BLaER1 treated with 17β-estradiol and CSF1 and Interleukin-3, amounts not matched to agents 10 nM and 100 nM (cell line): ENCODE data around the gene ULBP1.
"Not testable (repeated sequence)": the region's sequence is repeated elsewhere in the genome, so short reads cannot be mapped to it uniquely, and the experiment has no call there.

Experiments used
- H3K27ac ChIP-seq, 11 experiments: shearing (Covaris generic); formaldehyde crosslinking; 2 replicates each; pipeline ENCODE4 v1.8.1; 2022
- H3K27me3 ChIP-seq, 11 experiments: shearing (Covaris generic); formaldehyde crosslinking; 2 replicates each; pipeline ENCODE4 v1.8.1; 2022
- H3K36me3 ChIP-seq, 11 experiments: shearing (Covaris generic); formaldehyde crosslinking; 2 replicates each; pipeline ENCODE4 v1.8.1; 2022
- H3K4me1 ChIP-seq, 10 experiments: shearing (Covaris generic); formaldehyde crosslinking; 2 replicates each; pipeline ENCODE4 v1.8.1; 2022
- H3K4me2 ChIP-seq, 11 experiments: shearing (Covaris generic); formaldehyde crosslinking; 2 replicates each; pipeline ENCODE4 v1.8.1; 2022
- H3K4me3 ChIP-seq, 10 experiments: shearing (Covaris generic); formaldehyde crosslinking; 2 replicates each; pipeline ENCODE4 v1.8.1; 2022
- H3K9ac ChIP-seq, 11 experiments: shearing (Covaris generic); formaldehyde crosslinking; 2 replicates each; pipeline ENCODE4 v1.8.1; 2022
- H3K9me3 ChIP-seq, 11 experiments: shearing (Covaris generic); formaldehyde crosslinking; replicated peaks in 1 of 11; 2 replicates each; pipeline ENCODE4 v1.8.1; 2022
- H4K20me1 ChIP-seq, 11 experiments: shearing (Covaris generic); formaldehyde crosslinking; 2 replicates each; pipeline ENCODE4 v1.8.1; 2022
- Cebpa-rat ChIP-seq, 11 experiments: shearing (Covaris generic); IDR thresholded peaks; 2 replicates each; pipeline ENCODE4 v1.8.1; 2022

ULBP1 gene, protein sequence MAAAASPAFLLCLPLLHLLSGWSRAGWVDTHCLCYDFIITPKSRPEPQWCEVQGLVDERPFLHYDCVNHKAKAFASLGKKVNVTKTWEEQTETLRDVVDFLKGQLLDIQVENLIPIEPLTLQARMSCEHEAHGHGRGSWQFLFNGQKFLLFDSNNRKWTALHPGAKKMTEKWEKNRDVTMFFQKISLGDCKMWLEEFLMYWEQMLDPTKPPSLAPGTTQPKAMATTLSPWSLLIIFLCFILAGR

DNA sequence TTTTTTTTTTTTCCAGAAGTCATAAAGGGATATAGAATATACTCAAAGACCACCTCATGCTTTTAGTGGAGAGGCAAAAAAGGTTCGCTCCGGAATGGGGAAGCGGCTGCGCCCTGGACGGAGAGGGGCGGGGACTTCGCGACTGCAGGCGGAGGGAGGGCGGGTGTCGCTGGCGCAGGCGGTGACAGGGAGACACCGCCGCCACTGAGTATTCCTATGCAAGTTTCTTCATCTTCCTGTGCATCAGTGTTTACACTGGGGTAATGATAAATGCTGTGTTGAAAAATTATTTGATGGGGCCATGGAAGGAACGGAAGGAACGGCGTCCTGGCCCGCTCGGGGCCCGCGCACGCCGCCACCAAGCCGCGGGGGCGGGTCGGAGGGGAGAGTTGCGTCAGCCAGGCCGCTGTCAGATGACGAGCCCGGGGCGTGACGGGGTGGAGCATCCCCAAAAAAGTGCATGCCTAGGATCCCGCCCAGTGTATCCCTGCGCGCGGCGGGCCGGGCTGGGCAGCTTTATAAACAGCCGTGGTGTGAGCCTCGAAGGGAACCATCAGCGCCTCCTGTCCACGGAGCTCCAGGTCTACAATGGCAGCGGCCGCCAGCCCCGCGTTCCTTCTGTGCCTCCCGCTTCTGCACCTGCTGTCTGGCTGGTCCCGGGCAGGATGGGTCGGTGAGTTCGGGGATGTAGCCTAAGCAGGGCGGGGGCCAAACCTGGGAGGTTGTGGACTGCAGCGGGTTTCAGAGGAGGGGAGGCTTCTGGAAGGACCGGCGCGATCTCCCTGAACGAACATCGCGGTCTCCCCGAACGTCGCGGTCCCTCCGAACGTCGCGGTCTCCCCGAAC is at the start of gene ULBP1:
Gene ULBP1, plus strand, starts transcription at position 482 of the 846 bp plus-strand sequence. Its CDS starts 107 bp downstream, at position 589.
- peak within 1 kb of the TSS; percentile 47 to 77 (median 63) for H3K9ac ChIP-seq
- peaks cover 72 to 99% (median 93%) of the 10 kb centered on the region in 11 experiments for H3K27me3 ChIP-seq
- peak in 9 of 11 experiments; percentile 24 to 95 (median 71); a peak in 11 of 22 replicates for TF ChIP-seq Cebpa-rat (IDR thresholded peaks at IDR 0.05)
- peaks cover 0 to 9% (median 0%) of the 10 kb centered on the region in 11 experiments; a peak in 6 of 22 replicates for H3K9me3 ChIP-seq
- H3K4me3 ChIP-seq, result peak within 1 kb of the TSS; percentile 51 to 71 (median 62)
- H4K20me1 ChIP-seq, result peaks cover 0 to 35% (median 19%) of the 10 kb centered on the region in 11 experiments; a peak in 18 of 22 replicates
- H3K4me2 ChIP-seq, result peak within 1 kb of the TSS; percentile 82 to 99 (median 97)
- no peaks in the 10 kb centered on the region for H3K36me3 ChIP-seq
- peak within 1 kb of the TSS in 7 of 11 experiments; percentile 31 to 67 (median 51); a peak in 11 of 22 replicates for H3K27ac ChIP-seq
- peaks cover 19 to 29% (median 25%) of the 10 kb centered on the region in 10 experiments for H3K4me1 ChIP-seq

DNA sequence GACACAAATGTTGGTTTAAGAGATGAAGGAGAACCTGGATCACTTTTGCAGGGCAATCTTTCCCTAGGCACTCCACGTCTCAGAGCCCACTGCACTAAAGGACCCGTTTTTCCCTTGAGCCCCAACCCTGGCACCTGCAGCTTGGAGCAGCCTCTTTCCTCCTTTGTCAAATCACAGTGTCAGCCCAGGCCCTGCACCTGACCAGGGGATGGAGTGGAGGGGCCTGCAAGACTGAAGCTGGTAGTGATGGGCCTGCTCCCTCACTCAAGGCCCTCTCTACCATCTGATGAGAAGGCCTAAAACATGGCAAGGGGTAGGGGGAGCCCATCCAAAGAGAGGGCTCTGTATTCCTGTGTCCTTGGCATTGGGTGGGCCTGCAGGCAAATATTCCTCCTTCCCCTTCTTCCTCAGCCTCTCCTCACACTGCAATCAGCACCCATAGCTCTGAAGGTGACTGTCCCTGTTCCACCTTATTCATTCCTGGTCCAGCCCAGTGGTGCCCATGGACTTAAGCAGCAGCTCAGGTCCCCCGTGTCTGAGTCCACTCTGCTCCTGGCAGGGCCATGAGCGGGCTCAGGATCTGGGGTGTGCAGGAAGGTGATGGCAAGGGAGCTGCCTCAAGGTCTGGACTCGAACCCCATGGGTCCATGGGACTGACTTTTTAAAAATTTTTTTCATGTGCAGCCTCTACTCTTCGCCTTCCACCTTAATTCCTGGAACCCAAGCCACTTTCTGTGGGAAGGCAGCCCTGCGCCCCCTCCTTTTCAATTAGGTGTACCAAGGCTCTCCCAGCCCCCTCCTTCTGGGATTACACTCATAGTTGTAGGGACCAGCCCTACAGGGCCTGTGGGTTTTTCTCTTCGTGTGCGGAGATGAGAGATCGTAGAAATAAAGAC is 47.5 kb upstream of the ULBP1 start:
- H3K27me3 ChIP-seq, result peaks cover 5 to 16% (median 14%) of the 10 kb centered on the region in 11 experiments
- no peak overlapping the region for H3K27ac ChIP-seq
- H3K36me3 ChIP-seq, result no peaks in the 10 kb centered on the region
- no peak for TF ChIP-seq Cebpa-rat (IDR thresholded peaks at IDR 0.05)
- no peaks in the 10 kb centered on the region; a peak in 2 of 22 replicates for H4K20me1 ChIP-seq
- H3K9ac ChIP-seq, result no peak overlapping the region
- H3K4me2 ChIP-seq, result no peak overlapping the region
- no peaks in the 10 kb centered on the region for H3K9me3 ChIP-seq
- H3K4me1 ChIP-seq, result no peaks in the 10 kb centered on the region
- H3K4me3 ChIP-seq, result no peak overlapping the region

DNA sequence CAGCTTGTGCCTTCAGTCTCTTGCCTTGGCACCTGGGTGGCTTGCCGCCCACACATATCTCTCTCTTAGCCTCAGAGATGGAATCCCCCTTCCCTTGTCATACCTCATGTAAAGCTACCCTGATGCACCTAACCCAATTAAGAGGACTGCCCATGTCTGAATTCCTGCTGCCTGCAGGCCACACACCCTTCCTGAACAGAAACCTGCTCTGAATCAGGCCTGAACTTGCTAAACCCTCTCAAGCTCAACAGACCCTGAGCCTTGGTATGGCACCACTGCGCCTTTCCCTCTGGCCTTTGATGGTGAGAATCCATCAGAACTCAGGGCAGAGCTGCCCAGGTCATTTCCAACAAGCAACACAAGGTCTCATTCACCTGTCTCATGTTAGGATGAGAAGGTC is 46.1 kb upstream of the ULBP1 start:
- H4K20me1 ChIP-seq, result no peaks in the 10 kb centered on the region; a peak in 2 of 22 replicates
- no peak overlapping the region for H3K4me3 ChIP-seq
- H3K27ac ChIP-seq, result no peak overlapping the region
- H3K9me3 ChIP-seq, result peaks cover under 1 to 9% (median 4%) of the 10 kb centered on the region in 11 experiments; a peak in 19 of 22 replicates
- H3K4me2 ChIP-seq, result no peak overlapping the region
- H3K4me1 ChIP-seq, result peaks cover 0 to 1% (median 0%) of the 10 kb centered on the region in 10 experiments; a peak in 1 of 20 replicates
- no peak for TF ChIP-seq Cebpa-rat (IDR thresholded peaks at IDR 0.05)
- no peak overlapping the region for H3K9ac ChIP-seq
- H3K36me3 ChIP-seq, result no peaks in the 10 kb centered on the region
- H3K27me3 ChIP-seq, result peaks cover 20 to 30% (median 29%) of the 10 kb centered on the region in 11 experiments

DNA sequence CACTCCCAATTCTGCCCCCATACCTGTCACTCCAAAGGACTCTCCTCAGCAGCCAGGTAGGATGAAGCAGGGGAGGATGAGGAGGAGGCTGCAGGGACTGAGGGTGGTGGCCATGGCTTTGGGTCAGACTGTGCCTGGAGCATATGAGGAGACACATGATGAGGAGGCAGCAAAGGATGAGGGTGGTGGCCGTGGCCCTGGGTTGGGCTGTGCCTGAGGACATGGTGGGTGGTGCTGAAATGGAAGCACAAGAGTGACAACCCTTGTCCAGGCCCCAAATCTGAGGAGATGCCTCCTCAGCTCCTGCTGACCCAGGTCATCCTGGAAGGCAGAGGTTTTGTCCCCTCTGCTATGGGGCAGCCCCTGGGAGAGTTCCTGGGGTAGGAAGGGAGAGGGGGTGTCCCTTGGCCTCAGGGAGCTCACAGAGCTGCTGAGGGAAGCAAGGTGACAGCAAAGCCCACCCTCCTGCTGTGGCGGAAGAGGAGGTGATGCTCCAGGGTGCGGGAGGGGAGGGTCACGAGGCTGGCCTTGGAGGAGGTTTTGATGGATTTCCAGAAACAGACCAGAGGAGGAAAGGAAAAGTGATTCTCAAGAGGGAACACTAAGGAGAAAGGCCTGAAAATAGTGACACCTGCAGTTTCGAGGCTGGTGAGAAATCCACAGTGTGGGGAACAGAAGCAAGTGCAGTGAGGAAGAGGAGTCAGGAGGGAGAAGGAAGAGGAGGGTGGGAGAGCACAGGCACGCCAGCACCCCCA is 45.4 kb upstream of the ULBP1 start:
- Histone ChIP-seq H4K20me1 (no peaks in the 10 kb centered on the region; a peak in 2 of 22 replicates), H3K27me3 (peaks cover 26 to 37% (median 35%) of the 10 kb centered on the region in 11 experiments), H3K4me2 (no peak overlapping the region), H3K36me3 (no peaks in the 10 kb centered on the region), H3K9ac (no peak overlapping the region), H3K9me3 (peaks cover 7 to 15% (median 10%) of the 10 kb centered on the region in 11 experiments), H3K4me3 (no peak overlapping the region), H3K27ac (no peak overlapping the region), H3K4me1 (peaks cover 0 to 5% (median 0%) of the 10 kb centered on the region in 10 experiments; a peak in 1 of 20 replicates)
- TF ChIP-seq Cebpa-rat (IDR thresholded peaks at IDR 0.05), result no peak

DNA sequence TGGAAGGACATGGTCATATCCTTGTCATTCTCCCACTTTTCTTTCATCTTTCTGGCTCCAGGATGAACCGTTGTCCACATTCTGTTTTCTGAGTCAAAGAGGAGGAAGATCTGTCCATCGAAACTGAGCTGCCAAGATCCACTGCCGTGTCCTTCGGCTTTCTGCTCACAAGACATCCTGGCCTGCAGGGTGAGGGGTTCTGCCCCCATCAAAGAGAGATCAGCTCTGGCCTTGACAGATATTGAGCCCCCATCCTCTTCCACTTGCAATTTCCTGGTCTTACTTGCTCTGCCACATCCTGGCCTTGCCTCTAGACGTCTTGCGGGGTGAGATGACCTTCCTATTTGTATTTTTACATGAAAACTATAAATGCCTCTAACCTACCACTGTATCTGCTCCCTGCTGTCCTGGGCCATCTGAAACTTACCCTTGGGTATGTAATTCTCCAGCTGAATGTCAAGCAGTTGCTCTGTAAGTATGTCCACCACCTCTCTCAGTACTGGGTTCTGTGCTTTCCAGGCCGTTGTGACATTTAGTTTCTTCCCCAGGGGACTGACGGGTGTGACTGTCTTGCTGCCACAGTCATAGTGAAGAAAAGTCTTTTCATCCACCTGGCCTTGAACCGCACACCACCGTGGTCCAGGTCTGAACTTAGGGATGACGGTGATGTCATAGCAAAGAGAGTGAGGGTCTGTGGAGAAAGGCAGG is 44.5 kb upstream of the ULBP1 start:
- H3K27me3 ChIP-seq, result peaks cover 36 to 46% (median 45%) of the 10 kb centered on the region in 11 experiments
- H3K27ac ChIP-seq, H3K4me2 ChIP-seq: not testable (repeated sequence)

DNA sequence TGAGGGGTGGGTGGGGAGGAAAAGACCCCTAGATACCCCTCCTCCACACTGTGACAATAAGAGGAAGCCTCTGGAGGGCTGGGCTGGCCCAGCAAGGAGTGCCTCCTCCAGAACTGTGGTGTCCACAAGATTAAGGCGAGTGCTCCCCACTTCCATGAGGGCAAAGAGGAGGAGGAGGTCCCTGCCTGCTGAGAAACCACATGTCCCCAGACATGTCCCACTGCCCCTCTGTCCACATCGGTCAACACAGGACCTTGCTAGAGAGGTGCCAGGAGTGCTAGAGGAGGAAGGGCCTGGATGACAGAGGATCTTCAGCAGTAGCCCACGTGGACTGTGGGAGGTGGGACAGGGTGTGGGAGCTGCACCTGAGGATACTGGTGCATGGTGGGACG is 43.9 kb upstream of the ULBP1 start:
- no peak overlapping the region for H3K4me3 ChIP-seq

More for the DNA sequence above, 44.5 kb upstream of the ULBP1 start:
- not testable (repeated sequence) for H3K9ac ChIP-seq, H3K4me1 ChIP-seq, H3K36me3 ChIP-seq, H3K4me3 ChIP-seq, H4K20me1 ChIP-seq
- H3K9me3 ChIP-seq, result peaks cover 14 to 25% (median 19%) of the 10 kb centered on the region in 11 experiments

DNA sequence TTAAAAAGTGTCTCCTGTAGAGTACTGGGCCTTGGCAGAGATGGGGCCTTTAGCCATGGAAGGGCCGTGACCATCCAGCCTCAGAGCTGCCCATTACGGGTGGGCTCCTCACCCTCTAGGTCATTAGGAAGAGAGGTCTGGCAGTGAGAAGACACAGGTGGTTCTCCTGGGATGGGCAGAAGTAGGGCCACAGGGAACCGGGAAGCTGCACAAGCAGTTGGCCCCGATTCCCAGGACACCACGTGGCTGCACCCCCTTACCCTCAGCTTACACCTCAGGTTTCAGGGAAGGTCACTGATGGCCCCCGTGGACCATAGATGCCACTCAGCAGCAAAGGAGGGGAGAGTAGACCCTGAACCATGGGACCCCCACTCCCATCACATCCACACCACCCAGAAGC is 42.4 kb upstream of the ULBP1 start:
- peaks cover 0 to 16% (median 7%) of the 10 kb centered on the region in 10 experiments; a peak in 13 of 20 replicates for H3K4me1 ChIP-seq
- no peak overlapping the region for H3K4me3 ChIP-seq
- H3K9ac ChIP-seq, result no peak overlapping the region
- TF ChIP-seq Cebpa-rat (IDR thresholded peaks at IDR 0.05), result no peak
- peaks cover 14 to 28% (median 21%) of the 10 kb centered on the region in 11 experiments for H3K9me3 ChIP-seq
- H3K36me3 ChIP-seq, result no peaks in the 10 kb centered on the region
- H3K4me2 ChIP-seq, result no peak overlapping the region
- peaks cover 0 to 15% (median 0%) of the 10 kb centered on the region in 11 experiments; a peak in 2 of 22 replicates for H4K20me1 ChIP-seq
- peaks cover 56 to 67% (median 65%) of the 10 kb centered on the region in 11 experiments for H3K27me3 ChIP-seq
- H3K27ac ChIP-seq, result no peak overlapping the region

More for the DNA sequence above, 43.9 kb upstream of the ULBP1 start:
- Histone ChIP-seq H3K9ac (no peak overlapping the region), H3K27me3 (peaks cover 42 to 52% (median 50%) of the 10 kb centered on the region in 11 experiments), H3K4me2 (no peak overlapping the region), H3K27ac (no peak overlapping the region), H3K36me3 (no peaks in the 10 kb centered on the region), H3K4me1 (peaks cover 0 to 5% (median 0%) of the 10 kb centered on the region in 10 experiments; a peak in 1 of 20 replicates), H4K20me1 (peaks cover 0 to 6% (median 0%) of the 10 kb centered on the region in 11 experiments; a peak in 2 of 22 replicates), H3K9me3 (peaks cover 14 to 28% (median 21%) of the 10 kb centered on the region in 11 experiments)
- no peak for TF ChIP-seq Cebpa-rat (IDR thresholded peaks at IDR 0.05)

DNA sequence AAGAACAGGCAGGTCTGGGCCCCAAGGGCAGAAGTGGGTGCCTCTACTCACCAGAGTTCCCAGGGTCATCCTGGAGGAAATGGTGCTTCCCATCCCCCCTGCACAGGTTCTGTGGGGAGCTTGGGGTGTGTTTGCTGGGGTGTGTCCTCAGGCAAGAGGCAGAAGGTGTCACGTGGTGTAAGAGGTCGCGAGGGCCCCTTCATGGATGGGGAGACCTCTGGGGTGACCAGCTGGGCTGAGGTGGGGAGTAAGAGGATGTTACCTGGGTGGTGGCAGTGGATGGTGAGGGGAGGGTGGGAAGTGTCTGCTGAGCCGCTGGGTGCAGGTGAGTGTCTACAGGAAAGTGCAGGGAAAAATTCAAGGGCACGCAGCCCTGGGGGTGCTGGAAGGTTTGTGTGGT is 41.7 kb upstream of the ULBP1 start:
- H3K9me3 ChIP-seq, result peaks cover 14 to 28% (median 21%) of the 10 kb centered on the region in 11 experiments
- H3K4me1 ChIP-seq, result peaks cover 0 to 17% (median 7%) of the 10 kb centered on the region in 10 experiments; a peak in 13 of 20 replicates
- peaks cover 61 to 74% (median 72%) of the 10 kb centered on the region in 11 experiments for H3K27me3 ChIP-seq
- peaks cover 0 to 15% (median 0%) of the 10 kb centered on the region in 11 experiments; a peak in 2 of 22 replicates for H4K20me1 ChIP-seq
- H3K36me3 ChIP-seq, H3K27ac ChIP-seq, H3K4me3 ChIP-seq, H3K4me2 ChIP-seq, H3K9ac ChIP-seq: not testable (repeated sequence)
